Heart right ventricle (tissue), 16 donors: Measurements from ENCODE around the gene RPL29. TPM values are rescaled to one million over a fixed set of nuclear protein-coding genes. Genes with fewer than 3 reads are reported as not detected.

Experiments used
- ATAC-seq, 8 donors: fragments of 200-7000 bp; cut with Tn5 transposase; one replicate each; pipeline ENCODE4 v1.9.1; 2020; ENCODE audit warnings: mild to moderate bottlenecking in 8 of 8, moderate library complexity in 8 of 8, moderate number of reproducible peaks in 1 of 8
- DNase-seq, 2 donors: peaks; one replicate each; pipeline ENCODE4 v3.0.0-alpha.2; 2020
- H3K27ac ChIP-seq, 10 donors: fragments of 200-600 bp; sonication (generic) in 2 of 10; one replicate each; pipeline versions ENCODE4 v1.5.0 to v1.8.0; 2020 to 2022; ENCODE audit warnings: mild to moderate bottlenecking in 3 of 10
- H3K27me3 ChIP-seq, 7 donors: fragments of 200-600 bp; one replicate each; pipeline ENCODE4 v1.8.0; 2021 to 2022; ENCODE audit warnings: mild to moderate bottlenecking in 2 of 7
- H3K36me3 ChIP-seq, 9 donors: fragments of 200-600 bp; sonication (generic) in 1 of 9; one replicate each; pipeline versions ENCODE4 v1.5.0 to v1.8.0; 2020 to 2022; ENCODE audit warnings: mild to moderate bottlenecking in 2 of 9
- H3K4me1 ChIP-seq, 9 donors: fragments of 200-600 bp; sonication (generic) in 1 of 9; one replicate each; pipeline versions ENCODE4 v1.5.0 to v1.8.0; 2020 to 2022; ENCODE audit warnings: mild to moderate bottlenecking in 4 of 9
- H3K4me3 ChIP-seq, 10 donors: fragments of 200-600 bp; sonication (generic) in 2 of 10; one replicate each; pipeline versions ENCODE4 v1.5.0 to v1.8.0; 2020 to 2022; ENCODE audit warnings: mild to moderate bottlenecking in 7 of 10, moderate library complexity in 2 of 10
- H3K9me3 ChIP-seq, 11 donors: fragments of 200-600 bp in 10 of 11; sonication (generic) in 2 of 11; one replicate each; pipeline versions ENCODE4 v1.5.0 to v1.8.0; 2013 to 2022; ENCODE audit warnings: mild to moderate bottlenecking in 2 of 11, control low read depth in 1 of 11, moderate library complexity in 1 of 11
- CTCF ChIP-seq, 9 donors: fragments of 200-600 bp; sonication (generic) in 2 of 9; IDR thresholded peaks; one replicate each; pipeline versions ENCODE4 v1.5.0 to v1.8.0; 2021 to 2022; ENCODE audit warnings: antibody characterized with exemption in 9 of 9, mild to moderate bottlenecking in 5 of 9, moderate library complexity in 1 of 9
- WGBS, 2 donors: extraction: QIAGEN DNeasy Blood & Tissue Kit; methylation state at CpG; one replicate each; pipeline ENCODE4 v1.1.7; 2013; ENCODE audit warnings: inconsistent platforms in 1 of 2; 5-methylcytosine and 5-hydroxymethylcytosine counted together
- intact Hi-C, 10 donors: fragments of 100-400 bp; cut with DNase I; formaldehyde crosslinking; loops; one replicate each; pipeline versions ENCODE4 v1.11.1 to v1.14.2; 2022
- polyA plus RNA-seq, 2 donors: library from polyadenylated mRNA; stranded (reverse); fragments of 200-250 nt; gene quantifications; one replicate each; pipeline ENCODE4 v1.2.3, GENCODE V29; 2013
- total RNA-seq, 10 donors: library from RNA; stranded (reverse); fragmentation: NEBNext Ultra II Directional in 3 of 10; extraction: Animal tissue kit (Norgen Biotek cat#: 25700) in 3 of 10; gene quantifications; one replicate each; pipeline versions ENCODE4 v1.2.1 to v1.2.4, GENCODE V29; 2021 to 2023
- donor health status: Arrhythmogenic right ventricular cardiomyopathy.
- donor health status: ischemic (EF 13 %, LVEDD 7.1; RV severe dilation, severe dysfunction).
- donor health status: healthy with polysubstance abuse.
- donor health status: DM: no; HTN: yes; CAD: no.
- donor health status: DM: no; HTN: no; CAD: no.
- donor health status: ischemic (EF 25% LVEDD 6.9; RV normal size, moderate dysfunction).
- donor health status: ischemic (EF 25% LVEDD 5.7; RV mildly dilated, moderate dysfunction).
- donor health status: healthy.
- donor health status: DM: yes; HTN: yes; CAD: no.
- donor health status: Ischemic cardiomyopathy.
- donor health status: ischemic (EF 35%, LVEDD 5.7; RV mildly dilated, moderate dysfunction).
- donor health status: nonischemic (EF 11% LVEDD 7.7; RV severe dilation, severe dysfunction).
- donor health status: DM: yes; HTN: yes; CAD: no.
- donor health status: PGD.
- donor health status: ischemic (EF 29% LVEDD 5.4; RV normal size, mild dysfunction).
- donor health status: nonischemic (EF 23%, LVEDD 6.1; RV moderate dilation, normal function).

RPL29 gene
- total and polyA plus RNA-seq, 12 donors = 505 to 1,915 (median 643) TPM

GRCh38 chr3:51947215-51947900 is 48.3 kb downstream of the RPL29 start:
- WGBS, 2 donors = 81 to 84% methylated on average over 13 of the region's 13 CpGs
- ATAC-seq (no peak), DNase-seq (no peak)
- Histone ChIP-seq H3K27ac (no peak overlapping the region), H3K9me3 (no peaks in the 10 kb centered on the region), H3K4me3 (no peak overlapping the region), H3K4me1 (peaks cover 8 to 13% (median 12%) of the 10 kb centered on the region in 9 donors), H3K27me3 (no peaks in the 10 kb centered on the region), H3K36me3 (peaks cover 0 to 50% (median 0%) of the 10 kb centered on the region in 9 donors)
- intact Hi-C loops = no loop called here
- no peak for TF ChIP-seq CTCF (IDR thresholded peaks at IDR 0.05)

- WGBS, 2 donors = 65 to 85% methylated on average over 4 of the region's 4 CpGs
- Histone ChIP-seq H3K27me3 (no peaks in the 10 kb centered on the region), H3K27ac (no peak overlapping the region), H3K4me3 (no peak overlapping the region), H3K4me1 (peaks cover 8 to 16% (median 13%) of the 10 kb centered on the region in 9 donors), H3K9me3 (no peaks in the 10 kb centered on the region), H3K36me3 (peaks cover 0 to 50% (median 0%) of the 10 kb centered on the region in 9 donors)
- no peak for DNase-seq
- no peak for TF ChIP-seq CTCF (IDR thresholded peaks at IDR 0.05)
- no peak for ATAC-seq
- intact Hi-C loops = no loop called here
Observed at GRCh38 chr3:51946796-51947195, 48.9 kb downstream of the RPL29 start.

- ATAC-seq (no peak), DNase-seq (no peak)
- peaks cover 8 to 20% (median 19%) of the 10 kb centered on the region in 9 donors for H3K4me1 ChIP-seq
- no peak overlapping the region for H3K4me3 ChIP-seq
- no peaks in the 10 kb centered on the region for H3K9me3 ChIP-seq
- TF ChIP-seq CTCF (IDR thresholded peaks at IDR 0.05) = no peak
- H3K27me3 ChIP-seq = no peaks in the 10 kb centered on the region
- intact Hi-C loops = no loop called here
- 95% methylated on average over 14 of the region's 14 CpGs for whole genome bisulfite sequencing, 2 donors
- peaks cover 0 to 50% (median 0%) of the 10 kb centered on the region in 9 donors for H3K36me3 ChIP-seq
- H3K27ac ChIP-seq = no peak overlapping the region
Observed at GRCh38 chr3:51945926-51946705, 49.6 kb downstream of the RPL29 start.

GRCh38 chr3:51945031-51945840 is 50.5 kb downstream of the RPL29 start:
- 91 to 92% methylated on average over 18 of the region's 18 CpGs for WGBS, 2 donors

More at GRCh38 chr3:51945031-51945840, 50.5 kb downstream of the RPL29 start:
- H3K27me3 ChIP-seq = no peaks in the 10 kb centered on the region
- no peak overlapping the region for H3K27ac ChIP-seq
- DNase-seq = no peak
- H3K9me3 ChIP-seq = no peaks in the 10 kb centered on the region
- no peak overlapping the region for H3K4me3 ChIP-seq
- peaks cover 0 to 49% (median 0%) of the 10 kb centered on the region in 9 donors for H3K36me3 ChIP-seq
- intact Hi-C loops = no loop called here
- TF ChIP-seq CTCF (IDR thresholded peaks at IDR 0.05) = no peak
- ATAC-seq = no peak
- peaks cover 11 to 29% (median 28%) of the 10 kb centered on the region in 9 donors for H3K4me1 ChIP-seq
